Subcutaneous abdominal adipose tissue (tissue), 5 donors: ENCODE data around the gene CAPZA2.

Source experiments
- H3K27ac ChIP-seq: one replicate; pipeline ENCODE4 v1.7.0; 2013; ENCODE audit warnings: low read depth, mild to moderate bottlenecking, inconsistent platforms, low read length, moderate library complexity
- H3K27me3 ChIP-seq, 5 donors: one replicate each; pipeline ENCODE4 v1.7.0; 2013; ENCODE audit warnings: low read length in 5 of 5, inconsistent platforms in 1 of 5; ENCODE audit not compliant: control insufficient read depth in 5 of 5, insufficient read depth in 4 of 5
- H3K36me3 ChIP-seq, 5 donors: one replicate each; pipeline ENCODE4 v1.7.0; 2013; ENCODE audit warnings: low read length in 5 of 5; ENCODE audit not compliant: control insufficient read depth in 5 of 5, insufficient read depth in 5 of 5
- H3K4me1 ChIP-seq, 5 donors: one replicate each; pipeline ENCODE4 v1.7.0; 2013; ENCODE audit warnings: low read length in 5 of 5, mild to moderate bottlenecking in 3 of 5, moderate library complexity in 1 of 5; ENCODE audit not compliant: control insufficient read depth in 5 of 5, insufficient read depth in 5 of 5
- H3K4me3 ChIP-seq, 5 donors: one replicate each; pipeline ENCODE4 v1.7.0; 2013; ENCODE audit warnings: low read length in 5 of 5, low read depth in 1 of 5
- H3K9ac ChIP-seq, 5 donors: one replicate each; pipeline ENCODE4 v1.7.0; 2013; ENCODE audit warnings: low read length in 5 of 5, mild to moderate bottlenecking in 4 of 5, moderate library complexity in 3 of 5
- H3K9me3 ChIP-seq, 5 donors: one replicate each; pipeline ENCODE4 v1.7.0; 2013; ENCODE audit warnings: low read length in 5 of 5; ENCODE audit not compliant: control insufficient read depth in 5 of 5
- donor health status: healthy.
- donor health status: healthy.
- donor health status: healthy.
- donor health status: healthy.
- donor health status: healthy.

CAPZA2 gene

GRCh38 chr7:116876664-116877442, 14.5 kb downstream of the CAPZA2 start:
- Histone ChIP-seq H3K4me1 (peaks cover 3 to 43% (median 22%) of the 10 kb centered on the region in 5 donors), H3K9me3 (no peaks in the 10 kb centered on the region), H3K4me3 (no peak overlapping the region), H3K36me3 (peaks cover 0 to 3% (median 0%) of the 10 kb centered on the region in 5 donors), H3K27me3 (no peaks in the 10 kb centered on the region), H3K27ac (no peak overlapping the region), H3K9ac (no peak overlapping the region)

- Histone ChIP-seq H3K27ac (no peak overlapping the region), H3K9me3 (no peaks in the 10 kb centered on the region), H3K4me1 (peaks cover 3 to 39% (median 22%) of the 10 kb centered on the region in 5 donors), H3K27me3 (no peaks in the 10 kb centered on the region), H3K9ac (no peak overlapping the region), H3K36me3 (peaks cover 0 to 3% (median 0%) of the 10 kb centered on the region in 5 donors), H3K4me3 (no peak overlapping the region)
Measured at GRCh38 chr7:116877443-116878217, 15.2 kb downstream of the CAPZA2 start.

- Histone ChIP-seq H3K27ac (no peak overlapping the region), H3K27me3 (no peaks in the 10 kb centered on the region)
Measured at GRCh38 chr7:116884691-116885090, 22.3 kb downstream of the CAPZA2 start.

GRCh38 chr7:116885724-116886123, 23.3 kb downstream of the CAPZA2 start:
- H3K27me3 ChIP-seq: no peaks in the 10 kb centered on the region
- peaks cover 0 to 9% (median 6%) of the 10 kb centered on the region in 5 donors for H3K4me1 ChIP-seq
- no peak overlapping the region for H3K4me3 ChIP-seq
- no peak overlapping the region for H3K9ac ChIP-seq
- no peak overlapping the region for H3K27ac ChIP-seq
- peaks cover 0 to 5% (median 3%) of the 10 kb centered on the region in 5 donors for H3K9me3 ChIP-seq
- H3K36me3 ChIP-seq: peaks cover 0 to 6% (median 0%) of the 10 kb centered on the region in 5 donors

More at GRCh38 chr7:116884691-116885090, 22.3 kb downstream of the CAPZA2 start:
- peaks cover 0 to 6% (median 0%) of the 10 kb centered on the region in 5 donors for H3K36me3 ChIP-seq
- peaks cover 0 to 5% (median 3%) of the 10 kb centered on the region in 5 donors for H3K9me3 ChIP-seq
- no peak overlapping the region for H3K9ac ChIP-seq
- no peak overlapping the region for H3K4me3 ChIP-seq
- peaks cover 0 to 9% (median 6%) of the 10 kb centered on the region in 5 donors for H3K4me1 ChIP-seq

- Histone ChIP-seq H3K27me3 (no peaks in the 10 kb centered on the region), H3K9me3 (peaks cover 0 to 5% (median 3%) of the 10 kb centered on the region in 5 donors), H3K4me3 (no peak overlapping the region), H3K36me3 (peaks cover 0 to 6% (median 0%) of the 10 kb centered on the region in 5 donors), H3K27ac (no peak overlapping the region), H3K9ac (no peak overlapping the region), H3K4me1 (peaks cover 0 to 9% (median 6%) of the 10 kb centered on the region in 5 donors)
Measured at GRCh38 chr7:116886543-116887156, 24.3 kb downstream of the CAPZA2 start.

GRCh38 chr7:116888895-116889294, 26.5 kb downstream of the CAPZA2 start:
- Histone ChIP-seq H3K27ac (no peak overlapping the region), H3K36me3 (peaks cover 6 to 11% (median 8%) of the 10 kb centered on the region in 5 donors), H3K4me3 (no peak overlapping the region), H3K9ac (no peak overlapping the region), H3K27me3 (no peaks in the 10 kb centered on the region), H3K9me3 (peaks cover 0 to 5% (median 3%) of the 10 kb centered on the region in 5 donors), H3K4me1 (peaks cover 0 to 4% (median 2%) of the 10 kb centered on the region in 5 donors)

- H3K36me3 ChIP-seq: peaks cover 8 to 24% (median 13%) of the 10 kb centered on the region in 5 donors
- no peak overlapping the region for H3K4me3 ChIP-seq
- no peaks in the 10 kb centered on the region for H3K9me3 ChIP-seq
- H3K27me3 ChIP-seq: no peaks in the 10 kb centered on the region
- no peak overlapping the region for H3K27ac ChIP-seq
- H3K9ac ChIP-seq: no peak overlapping the region
- no peaks in the 10 kb centered on the region for H3K4me1 ChIP-seq
Measured at GRCh38 chr7:116895849-116896248, 33.5 kb downstream of the CAPZA2 start.

GRCh38 chr7:116897661-116898060, 35.3 kb downstream of the CAPZA2 start:
- no peak overlapping the region for H3K27ac ChIP-seq
- no peak overlapping the region for H3K4me3 ChIP-seq
- H3K4me1 ChIP-seq: no peaks in the 10 kb centered on the region
- no peaks in the 10 kb centered on the region for H3K9me3 ChIP-seq
- no peaks in the 10 kb centered on the region for H3K27me3 ChIP-seq
- peaks cover 7 to 31% (median 13%) of the 10 kb centered on the region in 5 donors for H3K36me3 ChIP-seq
- H3K9ac ChIP-seq: no peak overlapping the region

GRCh38 chr7:116899308-116899707, 36.9 kb downstream of the CAPZA2 start:
- Histone ChIP-seq H3K27ac (no peak overlapping the region), H3K4me1 (no peaks in the 10 kb centered on the region), H3K9me3 (no peaks in the 10 kb centered on the region), H3K27me3 (no peaks in the 10 kb centered on the region), H3K36me3 (peaks cover 4 to 31% (median 13%) of the 10 kb centered on the region in 5 donors), H3K4me3 (no peak overlapping the region), H3K9ac (no peak overlapping the region)
